ENCODE results near the gene CCT6A. TPM values are rescaled to one million over a fixed set of nuclear protein-coding genes. Genes with fewer than 3 reads are reported as not detected.
A peak's percentile ranks its signal among the peaks of the same experiment; 100 is the strongest.
"Not testable (repeated sequence)": the region's sequence is repeated elsewhere in the genome, so short reads cannot be mapped to it uniquely, and the experiment has no call there.

The CCT6A gene
- total RNA-seq, 1 donor from 2014 or later = 371 TPM

DNA sequence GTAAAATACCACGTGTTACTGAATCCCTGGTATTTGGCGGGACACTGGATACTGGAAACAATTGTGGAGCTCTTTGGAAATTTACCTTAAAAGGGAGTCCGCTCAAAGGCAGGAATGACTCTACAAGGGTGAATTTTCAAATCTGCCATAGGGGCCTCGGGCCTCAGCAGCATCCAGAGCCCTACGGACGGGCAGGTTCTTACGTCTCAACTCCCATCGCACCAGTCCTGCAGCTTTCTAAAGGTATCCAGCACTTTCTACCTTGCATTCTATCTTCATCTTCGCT lies 569 bp upstream of the CCT6A start:
- H3K4me3 ChIP-seq (ENCODE audit: low read depth, low read length) = peak overlapping the region; percentile 90
- no peaks in the 10 kb centered on the region for H3K27me3 ChIP-seq (ENCODE audit: control insufficient read depth, insufficient read depth, low read length)
- FAIRE-seq = no peak
- no peak for DNase-seq (ENCODE audit: low read depth)
- peaks cover 4% of the 10 kb centered on the region for H3K36me3 ChIP-seq (ENCODE audit: control insufficient read depth, insufficient read depth, low read length)
- TF ChIP-seq, protein P1, sequence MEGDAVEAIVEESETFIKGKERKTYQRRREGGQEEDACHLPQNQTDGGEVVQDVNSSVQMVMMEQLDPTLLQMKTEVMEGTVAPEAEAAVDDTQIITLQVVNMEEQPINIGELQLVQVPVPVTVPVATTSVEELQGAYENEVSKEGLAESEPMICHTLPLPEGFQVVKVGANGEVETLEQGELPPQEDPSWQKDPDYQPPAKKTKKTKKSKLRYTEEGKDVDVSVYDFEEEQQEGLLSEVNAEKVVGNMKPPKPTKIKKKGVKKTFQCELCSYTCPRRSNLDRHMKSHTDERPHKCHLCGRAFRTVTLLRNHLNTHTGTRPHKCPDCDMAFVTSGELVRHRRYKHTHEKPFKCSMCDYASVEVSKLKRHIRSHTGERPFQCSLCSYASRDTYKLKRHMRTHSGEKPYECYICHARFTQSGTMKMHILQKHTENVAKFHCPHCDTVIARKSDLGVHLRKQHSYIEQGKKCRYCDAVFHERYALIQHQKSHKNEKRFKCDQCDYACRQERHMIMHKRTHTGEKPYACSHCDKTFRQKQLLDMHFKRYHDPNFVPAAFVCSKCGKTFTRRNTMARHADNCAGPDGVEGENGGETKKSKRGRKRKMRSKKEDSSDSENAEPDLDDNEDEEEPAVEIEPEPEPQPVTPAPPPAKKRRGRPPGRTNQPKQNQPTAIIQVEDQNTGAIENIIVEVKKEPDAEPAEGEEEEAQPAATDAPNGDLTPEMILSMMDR (IDR thresholded peaks at IDR 0.05; ENCODE audit: insufficient read depth, low read length, severe bottlenecking) = no peak

DNA sequence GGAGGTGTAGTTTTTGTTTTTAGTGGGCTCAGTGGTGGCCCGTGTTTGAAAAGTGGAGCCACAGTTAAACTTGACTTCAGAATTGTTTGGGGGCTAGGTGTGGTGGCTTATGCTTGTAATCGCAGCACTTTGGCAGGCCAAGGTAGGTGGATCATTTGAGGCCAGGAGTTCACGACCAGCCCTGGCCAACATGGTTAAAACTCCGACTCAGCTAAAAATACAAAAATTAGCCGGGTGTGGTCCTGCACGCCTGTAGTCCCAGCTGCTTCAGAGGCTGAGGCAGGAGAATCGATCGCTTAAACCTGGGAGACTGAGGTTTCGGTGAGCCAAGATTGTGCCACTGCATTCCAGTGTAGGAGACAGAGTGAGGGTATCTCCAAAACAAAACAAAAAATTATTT lies 1.8 kb downstream of the CCT6A start:
- H3K36me3 ChIP-seq (ENCODE audit: control insufficient read depth, insufficient read depth, low read length) = peaks cover 9% of the 10 kb centered on the region
- TF ChIP-seq, protein P1 (IDR thresholded peaks at IDR 0.05; ENCODE audit: insufficient read depth, low read length, severe bottlenecking) = no peak
- no peak overlapping the region for H3K4me3 ChIP-seq (ENCODE audit: low read depth, low read length)
- DNase-seq (ENCODE audit: low read depth) (no peak), FAIRE-seq (no peak)
- H3K27me3 ChIP-seq (ENCODE audit: control insufficient read depth, insufficient read depth, low read length) = no peaks in the 10 kb centered on the region

DNA sequence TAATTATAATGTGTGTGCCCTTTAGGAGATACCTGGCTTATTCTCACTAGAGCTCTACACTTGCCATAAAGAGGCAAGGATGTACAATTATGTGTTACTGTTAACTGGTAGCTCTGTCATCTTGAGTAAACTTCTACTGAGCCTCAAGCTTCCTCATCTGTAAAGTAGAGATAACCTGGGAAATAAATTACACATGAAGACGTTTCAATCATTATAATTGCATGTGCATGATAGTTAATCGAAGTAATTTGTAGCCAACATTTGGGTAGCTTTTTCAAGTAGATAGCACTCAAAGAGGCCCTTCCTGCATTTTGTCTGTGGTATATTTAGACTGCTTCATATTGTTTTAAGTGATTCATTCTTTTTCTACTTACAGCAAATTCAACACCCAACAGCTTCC lies 2.4 kb downstream of the CCT6A start:
- FAIRE-seq = no peak
- peaks cover 12% of the 10 kb centered on the region for H3K36me3 ChIP-seq (ENCODE audit: control insufficient read depth, insufficient read depth, low read length)
- no peaks in the 10 kb centered on the region for H3K27me3 ChIP-seq (ENCODE audit: control insufficient read depth, insufficient read depth, low read length)
- DNase-seq (ENCODE audit: low read depth) = no peak
- H3K4me3 ChIP-seq (ENCODE audit: low read depth, low read length) = no peak overlapping the region
- TF ChIP-seq, protein P1 (IDR thresholded peaks at IDR 0.05; ENCODE audit: insufficient read depth, low read length, severe bottlenecking) = no peak

DNA sequence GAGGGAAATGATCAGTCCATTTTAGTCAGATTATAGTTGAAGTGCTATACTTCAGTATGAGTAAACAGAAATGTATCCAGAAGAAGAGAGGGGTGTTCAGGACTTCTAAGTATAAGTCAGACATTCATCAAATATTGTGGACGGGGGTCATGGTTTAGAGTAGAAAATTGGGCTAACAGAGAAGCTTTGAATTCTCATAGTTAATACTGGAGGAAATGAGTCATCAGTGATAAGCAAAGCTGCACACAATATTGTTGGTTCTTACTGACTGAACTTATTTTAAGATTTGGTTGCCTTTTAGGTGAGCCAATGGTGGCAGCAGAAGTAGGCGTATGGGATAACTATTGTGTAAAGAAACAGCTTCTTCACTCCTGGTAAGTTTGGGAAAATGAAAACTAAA lies 10.8 kb downstream of the CCT6A start:
- H3K27me3 ChIP-seq (ENCODE audit: control insufficient read depth, insufficient read depth, low read length) = no peaks in the 10 kb centered on the region
- H3K36me3 ChIP-seq (ENCODE audit: control insufficient read depth, insufficient read depth, low read length) = peaks cover 10% of the 10 kb centered on the region
- TF ChIP-seq, protein P1 (IDR thresholded peaks at IDR 0.05; ENCODE audit: insufficient read depth, low read length, severe bottlenecking) = no peak
- no peak overlapping the region for H3K4me3 ChIP-seq (ENCODE audit: low read depth, low read length)
- DNase-seq (ENCODE audit: low read depth) = peak; percentile 55
- FAIRE-seq = no peak

DNA sequence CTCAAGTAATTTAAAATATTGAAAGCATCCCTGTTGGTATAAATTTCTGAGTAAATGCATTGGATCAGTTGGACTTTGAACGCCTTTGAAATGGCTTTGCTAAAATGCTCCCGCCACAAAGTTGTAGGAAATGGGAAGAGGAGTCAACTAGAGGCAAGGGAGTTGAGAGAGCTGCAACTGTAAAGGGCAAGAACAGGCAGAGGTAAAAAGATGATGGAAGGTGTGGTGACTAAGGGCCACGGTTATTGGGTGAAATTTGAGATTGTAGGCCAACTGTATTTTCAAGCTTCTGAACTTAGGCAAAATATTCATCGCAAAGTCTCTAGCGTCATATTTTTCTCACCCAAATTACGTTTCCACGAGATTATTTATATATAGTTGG lies 11.9 kb downstream of the CCT6A start:
- DNase-seq (ENCODE audit: low read depth) (no peak), FAIRE-seq (no peak)
- TF ChIP-seq, protein P1 (IDR thresholded peaks at IDR 0.05; ENCODE audit: insufficient read depth, low read length, severe bottlenecking) = no peak
- Histone ChIP-seq H3K36me3 (ENCODE audit: control insufficient read depth, insufficient read depth, low read length) (peaks cover 9% of the 10 kb centered on the region), H3K27me3 (ENCODE audit: control insufficient read depth, insufficient read depth, low read length) (no peaks in the 10 kb centered on the region), H3K4me3 (ENCODE audit: low read depth, low read length) (no peak overlapping the region)

DNA sequence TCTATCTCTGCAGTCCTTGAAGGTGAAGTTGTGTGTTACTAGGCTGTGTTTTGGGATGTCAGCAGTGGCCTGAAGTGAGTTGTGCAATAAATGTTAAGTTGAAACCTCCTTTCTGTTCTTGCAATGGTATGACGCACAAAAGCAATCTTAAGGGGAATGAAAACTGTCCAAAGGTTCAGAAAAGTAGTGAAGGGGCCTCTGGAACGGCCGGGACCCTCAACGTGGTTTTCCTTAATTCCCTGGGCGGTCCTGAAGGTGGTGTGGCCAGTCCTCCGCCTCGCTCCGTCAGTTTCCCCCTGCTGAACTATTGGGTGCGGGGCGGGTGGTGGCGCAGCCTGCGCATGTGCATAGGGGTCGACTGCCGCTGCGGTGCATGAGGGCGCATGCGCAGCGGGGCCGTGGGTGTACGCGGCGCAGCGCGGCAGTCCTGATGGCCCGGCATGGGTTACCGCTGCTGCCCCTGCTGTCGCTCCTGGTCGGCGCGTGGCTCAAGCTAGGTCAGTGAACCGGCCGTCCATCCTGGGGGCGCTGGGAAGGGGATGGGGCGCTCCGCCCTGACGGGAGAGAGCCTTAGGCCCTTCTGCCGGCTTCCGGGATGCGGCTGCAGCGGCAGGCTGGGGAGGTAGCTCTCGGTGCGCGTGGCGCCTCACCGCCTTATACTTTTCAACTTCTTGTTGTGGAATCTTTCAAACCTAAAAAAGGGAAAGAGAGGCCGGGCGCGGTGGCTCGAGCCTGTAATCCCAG lies 12.5 kb downstream of the CCT6A start, which contains the start of gene SUMF2:
Gene SUMF2 (plus strand): TSS at position 405 of the 744 bp plus-strand sequence. CDS start 26 bp downstream, at position 431.
- H3K4me3 ChIP-seq (ENCODE audit: low read depth, low read length) = peak within 1 kb of the TSS; percentile 72
- DNase-seq (ENCODE audit: low read depth) = peak; percentile 74
- no peaks in the 10 kb centered on the region for H3K27me3 ChIP-seq (ENCODE audit: control insufficient read depth, insufficient read depth, low read length)
- no peak for FAIRE-seq
- TF ChIP-seq, protein P1 (IDR thresholded peaks at IDR 0.05; ENCODE audit: insufficient read depth, low read length, severe bottlenecking) = peak; percentile 10
- H3K36me3 ChIP-seq (ENCODE audit: control insufficient read depth, insufficient read depth, low read length) = peaks cover 8% of the 10 kb centered on the region

DNA sequence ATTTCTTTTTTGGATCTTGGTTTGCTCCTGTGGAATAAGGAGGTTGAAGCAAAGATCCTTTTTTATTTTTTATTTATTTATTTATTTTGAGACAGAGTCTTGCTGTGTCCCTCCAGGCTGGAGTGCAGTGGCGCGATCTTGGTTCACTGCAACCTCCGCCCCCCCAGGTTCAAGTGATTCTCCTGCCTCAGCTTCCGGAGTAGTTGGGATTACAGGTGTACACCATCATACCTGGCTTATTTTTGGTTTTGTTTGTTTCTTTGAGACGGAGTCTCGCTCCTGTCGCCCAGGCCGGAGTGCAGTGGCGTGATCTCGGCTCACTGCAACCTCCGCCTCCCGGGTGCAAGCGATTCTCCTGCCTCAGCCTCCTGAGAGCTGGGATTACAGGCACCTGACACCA lies 14.8 kb downstream of the CCT6A start:
- not testable (repeated sequence) for FAIRE-seq; H3K27me3 ChIP-seq (ENCODE audit: control insufficient read depth, insufficient read depth, low read length)
- H3K36me3 ChIP-seq (ENCODE audit: control insufficient read depth, insufficient read depth, low read length) = peaks cover 11% of the 10 kb centered on the region

More for the DNA sequence above, 14.8 kb downstream of the CCT6A start:
- not testable (repeated sequence) for H3K4me3 ChIP-seq (ENCODE audit: low read depth, low read length); DNase-seq (ENCODE audit: low read depth)
